Measurements from ENCODE around the gene MPP1. TPM values are rescaled to one million over a fixed set of nuclear protein-coding genes. Genes with fewer than 3 reads are reported as not detected.
A peak's percentile ranks its signal among the peaks of the same experiment; 100 is the strongest.

Gene MPP1
- total and polyA plus RNA-seq, 9 of the 15 experiments (the other 6 are each of a cell fraction or from before 2014, with no cell fraction given): 227 to 395 (median 283) TPM

GRCh38 chrX:154751669-154752271 lies 53.5 kb downstream of the MPP1 start (continued):
- TF ChIP-seq USF2 (CRISPR knock-in tag; IDR thresholded peaks at IDR 0.05) (no peak), NR4A1 (CRISPR knock-in tag; IDR thresholded peaks at IDR 0.05) (no peak), NR4A1 (tag; IDR thresholded peaks at IDR 0.05) (0 out of 2 replicates have a peak, but pooled peaks have one; percentile 19), PURB (CRISPR knock-in tag; IDR thresholded peaks at IDR 0.05; ENCODE audit: low read depth) (no peak), NBN (IDR thresholded peaks at IDR 0.05; ENCODE audit: low read depth) (no peak), E2F1 (CRISPR knock-in tag; IDR thresholded peaks at IDR 0.05) (no peak), TFAP4 (CRISPR knock-in tag; IDR thresholded peaks at IDR 0.05; ENCODE audit: borderline replicate concordance) (no peak), ZNF644 (tag; IDR thresholded peaks at IDR 0.05; ENCODE audit: low read depth) (no peak), HNRNPLL (IDR thresholded peaks at IDR 0.05; ENCODE audit: low read depth, low read length, poor library complexity, severe bottlenecking) (no peak), ESRRA (IDR thresholded peaks at IDR 0.05; ENCODE audit: borderline replicate concordance, low read depth) (no peak), NCOA4 (IDR thresholded peaks at IDR 0.05; ENCODE audit: partially characterized antibody) (no peak), TAF1 (IDR thresholded peaks at IDR 0.05; ENCODE audit: control insufficient read depth, extremely low read depth, insufficient read depth, low read length, severe bottlenecking) (no peak), ARID1B (IDR thresholded peaks at IDR 0.05) (peak; percentile 91), BRD4 (IDR thresholded peaks at IDR 0.05) (no peak), MLX (CRISPR knock-in tag; conservative IDR thresholded peaks at IDR 0.05) (no peak), BRCA1 (IDR thresholded peaks at IDR 0.05) (no peak), BRCA1 (CRISPR knock-in tag; IDR thresholded peaks at IDR 0.05) (no peak), RAD51 (IDR thresholded peaks at IDR 0.05; ENCODE audit: borderline replicate concordance, low read depth) (no peak), JUN (IDR thresholded peaks at IDR 0.05; ENCODE audit: borderline replicate concordance, low read depth, low read length) (no peak), JUN (CRISPR knock-in tag; IDR thresholded peaks at IDR 0.05; ENCODE audit: borderline replicate concordance) (no peak), SMAD1 (IDR thresholded peaks at IDR 0.05; ENCODE audit: low read depth, low read length, partially characterized antibody) (no peak), TCF15 (CRISPR knock-in tag; IDR thresholded peaks at IDR 0.05) (no peak), ZNF277 (CRISPR knock-in tag; IDR thresholded peaks at IDR 0.05; ENCODE audit: borderline replicate concordance) (no peak)
